Esophagus muscularis mucosa (tissue), 3 donors: ENCODE results near the gene ITPR3.

Experiments used
- POLR2AphosphoS5 ChIP-seq, 2 donors: sonication (generic); formaldehyde crosslinking; IDR thresholded peaks; one replicate each; pipeline ENCODE4 v1.6.1; 2017; ENCODE audit warnings: antibody characterized with exemption in 2 of 2
- TF ChIP-seq, protein P1 (sequence below), 3 experiments: fragments of 200-600 bp in 2 of 3; fragments of 450-650 bp in 1 of 3; sonication (generic) in 2 of 3; IDR thresholded peaks; one replicate each; pipeline ENCODE4 v1.5.1; 2017 to 2019; ENCODE audit warnings: antibody characterized with exemption in 3 of 3, mild to moderate bottlenecking in 2 of 3, moderate library complexity in 1 of 3

DNA sequence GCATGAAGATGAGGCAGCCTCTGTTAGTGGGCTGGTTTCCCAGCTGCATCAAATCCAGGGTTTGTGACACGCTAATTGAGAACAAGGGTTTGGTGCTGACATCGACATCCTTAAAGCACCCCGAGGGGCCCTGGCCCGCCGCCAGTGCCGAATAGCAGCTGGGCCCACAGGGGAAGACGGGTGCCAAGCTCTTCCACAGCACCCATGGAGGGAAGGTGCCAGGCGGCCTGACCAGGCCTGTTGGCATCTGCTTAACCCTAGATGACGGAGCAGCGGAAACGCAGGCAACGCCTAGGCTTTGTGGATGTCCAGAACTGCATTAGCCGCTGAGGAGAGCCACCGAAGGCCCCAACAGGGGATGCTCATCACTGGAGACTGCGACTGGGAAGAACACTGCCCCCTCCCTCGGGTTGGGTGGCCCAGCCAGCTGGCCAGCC lies 74.3 kb downstream of the ITPR3 start:
- no peak for TF ChIP-seq POLR2AphosphoS5 (IDR thresholded peaks at IDR 0.05)
- TF ChIP-seq, protein P1, sequence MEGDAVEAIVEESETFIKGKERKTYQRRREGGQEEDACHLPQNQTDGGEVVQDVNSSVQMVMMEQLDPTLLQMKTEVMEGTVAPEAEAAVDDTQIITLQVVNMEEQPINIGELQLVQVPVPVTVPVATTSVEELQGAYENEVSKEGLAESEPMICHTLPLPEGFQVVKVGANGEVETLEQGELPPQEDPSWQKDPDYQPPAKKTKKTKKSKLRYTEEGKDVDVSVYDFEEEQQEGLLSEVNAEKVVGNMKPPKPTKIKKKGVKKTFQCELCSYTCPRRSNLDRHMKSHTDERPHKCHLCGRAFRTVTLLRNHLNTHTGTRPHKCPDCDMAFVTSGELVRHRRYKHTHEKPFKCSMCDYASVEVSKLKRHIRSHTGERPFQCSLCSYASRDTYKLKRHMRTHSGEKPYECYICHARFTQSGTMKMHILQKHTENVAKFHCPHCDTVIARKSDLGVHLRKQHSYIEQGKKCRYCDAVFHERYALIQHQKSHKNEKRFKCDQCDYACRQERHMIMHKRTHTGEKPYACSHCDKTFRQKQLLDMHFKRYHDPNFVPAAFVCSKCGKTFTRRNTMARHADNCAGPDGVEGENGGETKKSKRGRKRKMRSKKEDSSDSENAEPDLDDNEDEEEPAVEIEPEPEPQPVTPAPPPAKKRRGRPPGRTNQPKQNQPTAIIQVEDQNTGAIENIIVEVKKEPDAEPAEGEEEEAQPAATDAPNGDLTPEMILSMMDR (IDR thresholded peaks at IDR 0.05), result no peak
